Measurements from ENCODE around the gene ZCRB1. TPM values are rescaled to one million over a fixed set of nuclear protein-coding genes. Genes with fewer than 3 reads are reported as not detected.

Gene ZCRB1
- total and polyA plus RNA-seq, 2 experiments from 2014 or later, result 18.1 to 256 TPM

GRCh38 chr12:42336286-42336685 lies 10.4 kb upstream of the ZCRB1 start:
- H3K27ac Mint-ChIP-seq, result no peak overlapping the region
- no peaks in the 10 kb centered on the region for H3K9me3 Mint-ChIP-seq

More at GRCh38 chr12:42336286-42336685, 10.4 kb upstream of the ZCRB1 start:
- no peaks in the 10 kb centered on the region for H3K27me3 Mint-ChIP-seq (ENCODE audit: insufficient read depth, low read depth, poor library complexity)
- Histone ChIP-seq H3F3A (replicated peaks; ENCODE audit: low read depth) (no peaks in the 10 kb centered on the region), H3K36me3 (ENCODE audit: insufficient read depth) (peaks cover 7% of the 10 kb centered on the region; the same call in 1 of the 2 replicates), H3K79me2 (replicated peaks; ENCODE audit: insufficient read depth) (peaks cover 97% of the 10 kb centered on the region), H3K4me3 (no peak overlapping the region), H3K27ac (ENCODE audit: low read depth) (no peak overlapping the region), H3K9me2 (ENCODE audit: insufficient read depth) (no peaks in the 10 kb centered on the region), H3K27me3 (ENCODE audit: insufficient read depth) (no peaks in the 10 kb centered on the region), H2AFZ (no peak overlapping the region), H3K4me1 (ENCODE audit: insufficient read depth) (0 out of 2 replicates have a peak, but pooled peaks cover 17% of the 10 kb centered on the region), H4K20me1 (replicated peaks; ENCODE audit: insufficient read depth) (peaks cover 46% of the 10 kb centered on the region), H3K4me2 (no peak overlapping the region)
- ATAC-seq (no peak), DNase-seq (ENCODE audit: low spot score) (no peak)
- H3K36me3 Mint-ChIP-seq (ENCODE audit: low read depth), result peaks cover 6% of the 10 kb centered on the region; the same call in 2 of the 3 replicates
- no peak overlapping the region for H3K4me3 Mint-ChIP-seq
- TF ChIP-seq EZH2 (IDR thresholded peaks at IDR 0.05; ENCODE audit: low read depth, unreplicated experiment) (no peak), REST (IDR thresholded peaks at IDR 0.05; ENCODE audit: unreplicated experiment) (no peak), ZNF114 (CRISPR knock-in tag; IDR thresholded peaks at IDR 0.05) (no peak), CREB1 (CRISPR knock-in tag; IDR thresholded peaks at IDR 0.05; ENCODE audit: low read depth) (no peak), POLR2AphosphoS5 (IDR thresholded peaks at IDR 0.05; ENCODE audit: low read depth) (no peak), CTCF (conservative IDR thresholded peaks at IDR 0.05; ENCODE audit: low read depth in 2 of 2) (no peak), STAT1 (IDR thresholded peaks at IDR 0.05; ENCODE audit: unreplicated experiment) (no peak)
- peaks cover 27% of the 10 kb centered on the region for H3K4me1 Mint-ChIP-seq
